SK-MEL-5 (cell line): ENCODE results near the gene MCOLN2. TPM values are rescaled to one million over a fixed set of nuclear protein-coding genes. Genes with fewer than 3 reads are reported as not detected.
A peak's percentile ranks its signal among the peaks of the same experiment; 100 is the strongest.
"Not testable (repeated sequence)": the region's sequence is repeated elsewhere in the genome, so short reads cannot be mapped to it uniquely, and the experiment has no call there.

ENCODE experiments used
- DNase-seq: peaks from one replicate; pipeline ENCODE4 v3.0.0-alpha.2; 2016; ENCODE audit warnings: low read depth, low spot score
- in situ Hi-C: cut with HindIII; loops from 2 replicates; pipeline ENCODE4 v1.10.0; 2016; ENCODE audit warnings: low sequenced_read_pairs, high pct_unique_total_duplicates, low pct_unique_long_range_greater_than_20kb
- polyA plus RNA-seq, 2 experiments: library from polyadenylated mRNA; depleted of rRNA; stranded (reverse); fragments of >200 nt; gene quantifications; 2 replicates each; pipeline ENCODE4 v1.2.3, GENCODE V29; 2015
- total RNA-seq: library from RNA; depleted of rRNA; stranded (reverse); fragments of >200 nt; shearing (Covaris generic); gene quantifications from 2 replicates; pipeline ENCODE4 v1.2.3, GENCODE V29; 2014; rRNA removed

MCOLN2 gene
- 18.1 and 19.3 TPM in 2 replicates for total RNA-seq
- 9.3 and 13.0 TPM in 2 replicates for polyA plus RNA-seq (2015; cell fraction: cytosol; rRNA removed)
- 40.9 and 68.5 TPM in 2 replicates for polyA plus RNA-seq (2015; cell fraction: nucleus; rRNA removed)

- in situ Hi-C loops = no loop called here
These were observed at the start of gene MCOLN2 for GRCh38 chr1:84996846-84997666. TSS of gene MCOLN2 (minus strand) at chr1:84997113. CDS start at chr1:84996872, 241 bp downstream.

GRCh38 chr1:85042413-85042812, 45.5 kb upstream of the MCOLN2 start:
- in situ Hi-C loops = no loop called here

More at GRCh38 chr1:84996846-84997666, at the start of gene MCOLN2:
- peak; percentile 52 for DNase-seq

GRCh38 chr1:85041793-85042192, 44.9 kb upstream of the MCOLN2 start:
- in situ Hi-C loops = no loop called here

More at GRCh38 chr1:85042413-85042812, 45.5 kb upstream of the MCOLN2 start:
- no peak for DNase-seq

GRCh38 chr1:85033221-85033620, 36.3 kb upstream of the MCOLN2 start:
- in situ Hi-C loops = no loop called here
- DNase-seq = no peak

More at GRCh38 chr1:85041793-85042192, 44.9 kb upstream of the MCOLN2 start:
- no peak for DNase-seq

GRCh38 chr1:85030536-85030935, 33.6 kb upstream of the MCOLN2 start:
- in situ Hi-C loops = no loop called here

GRCh38 chr1:85028151-85028550, 31.2 kb upstream of the MCOLN2 start:
- DNase-seq = no peak
- in situ Hi-C loops = no loop called here

More at GRCh38 chr1:85030536-85030935, 33.6 kb upstream of the MCOLN2 start:
- no peak for DNase-seq

GRCh38 chr1:85027242-85027983, 30.5 kb upstream of the MCOLN2 start:
- DNase-seq = peak; percentile 63
- in situ Hi-C loops = no loop called here

GRCh38 chr1:85025940-85026339, 29.0 kb upstream of the MCOLN2 start:
- in situ Hi-C loops = no loop called here
- no peak for DNase-seq

GRCh38 chr1:85024736-85025135, 27.8 kb upstream of the MCOLN2 start:
- peak; percentile 65 for DNase-seq
- in situ Hi-C loops = no loop called here

- in situ Hi-C loops = no loop called here
These were observed 25.8 kb upstream of the MCOLN2 start for GRCh38 chr1:85022700-85023099.

GRCh38 chr1:85019994-85020393, 23.1 kb upstream of the MCOLN2 start:
- in situ Hi-C loops = no loop called here
- DNase-seq = no peak

More at GRCh38 chr1:85022700-85023099, 25.8 kb upstream of the MCOLN2 start:
- DNase-seq = no peak

GRCh38 chr1:85015826-85016225, 18.9 kb upstream of the MCOLN2 start:
- in situ Hi-C loops = no loop called here

GRCh38 chr1:85005641-85006040, 8.7 kb upstream of the MCOLN2 start:
- in situ Hi-C loops, DNase-seq: not testable (repeated sequence)

More at GRCh38 chr1:85015826-85016225, 18.9 kb upstream of the MCOLN2 start:
- peak; percentile 73 for DNase-seq

GRCh38 chr1:85001742-85002141, 4.8 kb upstream of the MCOLN2 start:
- in situ Hi-C loops = no loop called here
- DNase-seq = peak; percentile 55

GRCh38 chr1:84998642-84999280, 1.8 kb upstream of the MCOLN2 start:
- DNase-seq = no peak
- in situ Hi-C loops = no loop called here

- DNase-seq = no peak
- in situ Hi-C loops = no loop called here
These were observed 1.0 kb upstream of the MCOLN2 start for GRCh38 chr1:84997667-84998600.
